Muscle layer of duodenum (tissue), 2 donors: Measurements from ENCODE around the gene CREB3.

ENCODE experiments used
- H3K27ac ChIP-seq: one replicate; pipeline ENCODE4 v1.7.0; 2013; ENCODE audit warnings: mild to moderate bottlenecking, low read length
- H3K27me3 ChIP-seq: one replicate; pipeline ENCODE4 v1.7.0; 2013; ENCODE audit warnings: low read depth, mild to moderate bottlenecking, control low read depth, low read length
- H3K36me3 ChIP-seq, 2 donors: one replicate each; pipeline ENCODE4 v1.7.0; 2013; ENCODE audit warnings: low read length in 2 of 2, control low read depth in 1 of 2, mild to moderate bottlenecking in 1 of 2; ENCODE audit not compliant: insufficient read depth in 2 of 2, control insufficient read depth in 1 of 2
- H3K4me1 ChIP-seq, 2 donors: one replicate each; pipeline ENCODE4 v1.7.0; 2013; ENCODE audit warnings: low read length in 2 of 2, mild to moderate bottlenecking in 2 of 2, control low read depth in 1 of 2, moderate library complexity in 1 of 2; ENCODE audit not compliant: insufficient read depth in 2 of 2, control insufficient read depth in 1 of 2
- H3K4me3 ChIP-seq, 2 donors: one replicate each; pipeline ENCODE4 v1.7.0; 2013; ENCODE audit warnings: low read length in 2 of 2, low read depth in 1 of 2, mild to moderate bottlenecking in 1 of 2
- H3K9me3 ChIP-seq, 2 donors: one replicate each; pipeline ENCODE4 v1.7.0; 2013; ENCODE audit warnings: low read length in 2 of 2, control low read depth in 1 of 2, mild to moderate bottlenecking in 1 of 2; ENCODE audit not compliant: control insufficient read depth in 1 of 2
- donor health status: healthy.

Gene CREB3

DNA sequence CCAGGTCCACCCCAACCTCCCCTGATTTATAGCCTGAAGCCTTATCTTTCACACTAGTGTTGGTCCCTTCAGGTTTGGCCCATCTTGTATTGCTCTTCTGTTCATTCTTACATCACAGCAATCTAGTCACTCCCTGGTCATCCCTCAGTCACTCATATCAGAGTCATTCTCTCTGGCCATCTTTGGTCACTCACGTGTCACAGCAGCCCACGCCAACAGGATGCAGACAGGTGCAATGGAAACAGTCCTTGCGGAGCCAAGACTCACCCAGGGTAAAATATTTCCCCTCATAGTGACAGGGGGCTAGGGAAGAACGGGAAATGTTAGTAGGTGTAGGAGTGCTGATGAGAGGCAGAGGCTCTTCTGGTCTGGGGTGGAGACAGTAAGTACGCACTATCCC lies 21.0 kb downstream of the CREB3 start:
- Histone ChIP-seq H3K4me1 (peaks cover 12 to 24% of the 10 kb centered on the region in 2 donors), H3K4me3 (no peak overlapping the region), H3K9me3 (no peaks in the 10 kb centered on the region), H3K36me3 (peaks cover 34 to 38% of the 10 kb centered on the region in 2 donors), H3K27ac (no peak overlapping the region), H3K27me3 (no peaks in the 10 kb centered on the region)

DNA sequence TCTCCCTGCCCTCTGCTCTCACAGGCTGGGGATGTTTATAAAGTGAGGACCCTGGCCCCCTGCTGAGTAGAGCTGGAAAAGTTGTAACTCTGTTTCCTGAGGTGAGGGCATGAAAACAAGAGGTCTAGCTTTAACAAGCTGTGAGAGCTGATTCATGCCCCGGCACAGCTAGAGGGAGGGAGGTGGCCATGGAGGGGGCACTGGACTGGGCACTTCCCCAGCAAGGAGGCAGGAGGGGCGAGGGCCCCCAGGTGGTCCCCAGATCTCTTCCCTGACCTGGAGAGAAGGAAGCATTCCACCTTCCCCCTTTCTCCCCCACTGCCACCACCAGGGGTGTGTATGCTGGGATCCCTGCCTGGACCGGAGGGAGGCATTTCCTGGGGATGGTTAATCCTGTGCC lies 21.8 kb downstream of the CREB3 start, which contains the start of gene MSMP:
Gene MSMP (minus strand): TSS at position 13 of the 400 bp plus-strand sequence. CDS start 147 bp downstream, outside the sequence.
- Histone ChIP-seq H3K27me3 (no peaks in the 10 kb centered on the region), H3K4me1 (peaks cover 12 to 24% of the 10 kb centered on the region in 2 donors), H3K9me3 (no peaks in the 10 kb centered on the region), H3K4me3 (no peak within 1 kb of the TSS), H3K36me3 (peaks cover 34 to 38% of the 10 kb centered on the region in 2 donors), H3K27ac (no peak within 1 kb of the TSS)

DNA sequence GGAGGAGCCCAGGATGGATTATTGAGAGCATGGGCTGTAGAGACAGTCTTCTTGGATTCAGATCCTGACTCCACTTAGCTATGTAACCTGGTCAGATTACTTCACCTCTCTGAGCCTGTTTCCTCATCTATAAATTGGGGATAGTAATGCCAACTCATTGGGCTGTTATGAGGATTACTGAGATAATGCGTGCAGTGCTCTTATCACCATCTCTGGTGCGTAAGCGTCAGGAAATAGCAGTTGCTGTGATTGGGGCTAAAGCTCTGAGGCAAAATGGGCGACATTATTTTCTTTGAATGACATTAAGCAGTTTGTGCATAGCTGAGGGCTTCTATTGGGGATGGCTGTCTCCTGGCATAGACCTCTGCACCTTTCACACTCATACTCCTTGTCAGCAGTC lies 22.6 kb downstream of the CREB3 start:
- Histone ChIP-seq H3K36me3 (peaks cover 34 to 38% of the 10 kb centered on the region in 2 donors), H3K4me1 (peaks cover 9 to 18% of the 10 kb centered on the region in 2 donors), H3K9me3 (no peaks in the 10 kb centered on the region), H3K4me3 (no peak overlapping the region), H3K27me3 (no peaks in the 10 kb centered on the region), H3K27ac (no peak overlapping the region)

DNA sequence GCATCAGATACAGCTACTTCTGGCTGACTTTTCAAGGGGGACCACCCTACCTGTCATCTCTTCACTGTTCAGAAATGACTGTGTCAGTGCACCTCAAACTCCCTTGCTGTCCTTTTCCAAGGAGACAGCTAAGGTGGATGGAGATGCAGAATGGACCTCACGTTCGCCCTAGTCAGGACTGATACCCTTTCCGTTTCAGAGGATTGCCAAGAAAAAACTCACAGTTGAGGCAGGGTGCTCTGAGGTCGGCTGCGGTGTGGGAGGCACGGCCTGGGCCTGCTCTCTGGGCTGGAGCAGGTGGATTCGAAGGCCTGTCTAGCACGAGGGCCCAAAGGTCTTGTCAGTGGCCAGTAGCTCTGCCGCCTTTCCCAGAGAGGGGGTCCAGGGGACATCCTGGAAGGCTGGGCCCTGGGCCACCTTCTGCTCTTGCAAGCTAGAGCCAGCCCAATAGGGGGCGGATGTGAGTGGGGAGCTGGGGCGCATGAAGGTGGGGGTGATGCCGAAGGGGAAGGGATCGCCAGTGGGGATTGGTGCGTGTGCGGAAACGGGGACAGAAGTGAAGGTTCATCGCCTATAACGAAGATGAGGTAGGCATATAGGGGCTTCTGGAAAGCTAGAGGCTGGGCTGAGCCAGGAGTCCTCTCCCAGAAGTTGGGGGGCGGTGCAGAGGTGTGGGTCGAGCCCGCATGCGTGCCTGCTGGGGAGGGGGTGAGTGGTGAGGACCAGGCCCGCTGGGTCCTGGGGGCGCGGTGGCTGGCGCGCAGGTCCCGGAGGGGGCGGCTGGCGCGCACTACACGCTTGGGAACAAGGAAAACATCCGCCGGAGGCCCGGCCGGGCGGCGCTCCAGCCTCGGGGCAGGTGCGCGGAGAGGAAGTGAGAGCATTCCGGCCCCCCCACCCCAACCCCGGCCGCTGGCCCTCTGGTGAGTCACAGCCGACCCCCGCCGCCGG lies 24.1 kb downstream of the CREB3 start:
- H3K27me3 ChIP-seq = no peaks in the 10 kb centered on the region

GRCh38 chr9:35757226-35757891 lies 24.9 kb downstream of the CREB3 start:
- Histone ChIP-seq H3K36me3 (peaks cover 19 to 21% of the 10 kb centered on the region in 2 donors), H3K27ac (peak overlapping the region; percentile 91), H3K9me3 (no peaks in the 10 kb centered on the region), H3K4me1 (peaks cover 5 to 13% of the 10 kb centered on the region in 2 donors), H3K4me3 (peak overlapping the region; percentile 77 to 81), H3K27me3 (no peaks in the 10 kb centered on the region)

More for the DNA sequence above, 24.1 kb downstream of the CREB3 start:
- no peaks in the 10 kb centered on the region for H3K9me3 ChIP-seq
- peaks cover 25 to 29% of the 10 kb centered on the region in 2 donors for H3K36me3 ChIP-seq
- peaks cover 5 to 13% of the 10 kb centered on the region in 2 donors for H3K4me1 ChIP-seq
- peak overlapping the region; percentile 77 to 81 for H3K4me3 ChIP-seq
- peak overlapping the region; percentile 91 for H3K27ac ChIP-seq

- no peaks in the 10 kb centered on the region for H3K9me3 ChIP-seq
- H3K27ac ChIP-seq = peak overlapping the region; percentile 91
- H3K4me3 ChIP-seq = peak overlapping the region in 1 of 2 donors; percentile 77
- no peaks in the 10 kb centered on the region for H3K27me3 ChIP-seq
- H3K36me3 ChIP-seq = peaks cover 14 to 15% of the 10 kb centered on the region in 2 donors
- H3K4me1 ChIP-seq = peaks cover 5 to 13% of the 10 kb centered on the region in 2 donors
Observed at GRCh38 chr9:35757892-35758275, 25.4 kb downstream of the CREB3 start.

GRCh38 chr9:35758475-35759050 lies 26.1 kb downstream of the CREB3 start:
- peaks cover 7 to 8% of the 10 kb centered on the region in 2 donors for H3K36me3 ChIP-seq
- peak overlapping the region; percentile 91 for H3K27ac ChIP-seq
- H3K27me3 ChIP-seq = no peaks in the 10 kb centered on the region
- no peak overlapping the region for H3K4me3 ChIP-seq
- peaks cover 5 to 13% of the 10 kb centered on the region in 2 donors for H3K4me1 ChIP-seq
- H3K9me3 ChIP-seq = no peaks in the 10 kb centered on the region

- Histone ChIP-seq H3K4me3 (no peak overlapping the region), H3K36me3 (no peaks in the 10 kb centered on the region), H3K4me1 (peaks cover 5 to 13% of the 10 kb centered on the region in 2 donors), H3K9me3 (no peaks in the 10 kb centered on the region), H3K27ac (no peak overlapping the region), H3K27me3 (no peaks in the 10 kb centered on the region)
Observed at GRCh38 chr9:35759795-35760194, 27.3 kb downstream of the CREB3 start.

DNA sequence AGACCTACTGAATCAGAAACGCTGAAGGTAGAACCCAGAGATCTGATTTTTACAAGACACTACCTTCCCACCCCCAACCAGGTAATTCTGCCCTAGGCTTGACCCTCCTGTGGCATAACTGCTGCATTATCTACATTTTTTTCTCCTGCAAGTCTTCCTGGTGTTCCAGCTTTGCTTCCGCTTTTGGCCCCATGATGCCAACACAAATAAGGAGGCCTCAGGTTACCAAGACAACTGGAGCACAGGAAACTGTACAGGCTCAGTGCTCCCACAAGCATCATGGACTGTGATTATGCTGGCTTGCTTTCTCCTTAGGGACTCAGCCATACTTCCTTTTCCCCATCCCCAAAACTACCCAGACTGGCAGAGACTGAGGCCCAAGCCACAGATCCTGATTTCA lies 28.2 kb downstream of the CREB3 start:
- H3K9me3 ChIP-seq = no peaks in the 10 kb centered on the region
- no peaks in the 10 kb centered on the region for H3K36me3 ChIP-seq
- no peaks in the 10 kb centered on the region for H3K27me3 ChIP-seq
- no peak overlapping the region for H3K4me3 ChIP-seq
- H3K4me1 ChIP-seq = peaks cover 5 to 13% of the 10 kb centered on the region in 2 donors
- no peak overlapping the region for H3K27ac ChIP-seq

DNA sequence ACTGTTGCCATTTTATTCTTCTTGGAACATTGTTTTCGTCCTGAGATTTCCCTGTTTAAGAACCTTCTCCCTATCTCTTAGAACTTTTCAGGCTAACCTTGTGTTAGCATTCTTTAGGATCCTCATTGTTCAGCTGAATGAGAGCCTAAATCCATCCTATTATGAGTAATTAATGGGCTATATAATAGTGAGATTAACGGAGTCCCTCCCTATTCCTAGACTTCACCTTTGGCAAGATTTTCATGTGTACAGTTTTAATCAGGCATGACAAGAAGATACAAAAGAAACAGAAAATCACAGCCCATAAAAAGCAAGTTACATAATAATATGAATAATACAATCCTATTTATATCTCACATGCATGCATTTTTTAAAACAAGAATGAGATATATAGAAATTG lies 30.7 kb downstream of the CREB3 start:
- no peaks in the 10 kb centered on the region for H3K36me3 ChIP-seq
- H3K4me3 ChIP-seq = no peak overlapping the region
- peaks cover 0 to 2% of the 10 kb centered on the region in 2 donors for H3K4me1 ChIP-seq
- H3K9me3 ChIP-seq = no peaks in the 10 kb centered on the region
- H3K27me3 ChIP-seq = no peaks in the 10 kb centered on the region
- H3K27ac ChIP-seq = no peak overlapping the region

DNA sequence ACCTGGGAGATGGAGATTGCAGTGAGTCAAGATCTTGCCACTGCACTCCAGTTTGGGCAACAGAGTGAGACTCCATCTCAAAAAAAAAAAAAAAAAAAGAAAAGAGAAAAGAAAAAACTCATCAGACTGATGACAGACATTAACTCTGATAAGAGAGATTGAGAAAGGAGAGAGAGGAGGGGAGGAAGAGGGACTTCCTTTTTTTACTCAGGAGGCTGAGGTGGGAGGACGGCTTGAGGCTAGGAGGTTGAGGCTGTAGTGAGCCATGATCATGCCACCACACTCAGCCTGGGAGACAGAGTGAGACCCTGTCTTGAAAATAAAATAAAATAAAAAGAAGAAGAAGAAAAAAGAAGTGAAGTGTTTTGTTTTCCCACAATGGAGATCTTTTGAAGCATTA lies 31.3 kb downstream of the CREB3 start:
- Histone ChIP-seq H3K27me3 (no peaks in the 10 kb centered on the region), H3K27ac (no peak overlapping the region), H3K36me3 (no peaks in the 10 kb centered on the region), H3K4me3 (no peak overlapping the region), H3K4me1 (no peaks in the 10 kb centered on the region), H3K9me3 (no peaks in the 10 kb centered on the region)
